Esophagus muscularis mucosa (tissue), 4 donors: Measurements from ENCODE around the gene SLBP.

Source experiments
- EP300 ChIP-seq: sonication (generic); formaldehyde crosslinking; IDR thresholded peaks from one replicate; pipeline ENCODE4 v1.6.1; 2017; ENCODE audit warnings: antibody characterized with exemption
- POLR2A ChIP-seq: fragments of 450-650 bp; IDR thresholded peaks from one replicate; pipeline ENCODE4 v1.6.1; 2017; ENCODE audit warnings: antibody characterized with exemption, moderate library complexity, mild to moderate bottlenecking, low read depth
- POLR2AphosphoS5 ChIP-seq, 2 donors: sonication (generic); formaldehyde crosslinking; IDR thresholded peaks; one replicate each; pipeline ENCODE4 v1.6.1; 2017; ENCODE audit warnings: antibody characterized with exemption in 2 of 2
- TF ChIP-seq, protein P1 (sequence below), 3 experiments: fragments of 200-600 bp in 2 of 3; fragments of 450-650 bp in 1 of 3; sonication (generic) in 2 of 3; IDR thresholded peaks; one replicate each; pipeline ENCODE4 v1.5.1; 2017 to 2019; ENCODE audit warnings: antibody characterized with exemption in 3 of 3, mild to moderate bottlenecking in 2 of 3, moderate library complexity in 1 of 3

DNA sequence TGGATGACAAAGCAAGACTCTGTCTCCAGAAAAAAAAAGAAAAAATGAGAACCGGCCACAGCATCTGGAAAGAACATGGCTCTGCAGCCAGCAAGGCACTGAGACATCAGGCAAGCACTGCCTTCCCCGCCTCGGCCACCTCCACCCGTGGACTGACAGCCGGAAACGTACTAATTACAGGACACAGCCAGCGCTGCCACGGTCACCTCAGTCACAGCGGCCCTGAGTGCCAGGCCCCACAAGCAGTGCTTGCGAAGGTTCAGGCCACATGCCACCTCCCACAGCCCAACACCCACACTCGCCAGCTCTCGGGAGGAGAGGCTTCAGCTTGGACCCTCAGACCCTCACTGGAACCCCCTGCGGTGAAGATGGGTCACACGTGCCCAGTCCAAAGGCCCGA, 44.8 kb downstream of the SLBP start:
- TF ChIP-seq, protein P1, sequence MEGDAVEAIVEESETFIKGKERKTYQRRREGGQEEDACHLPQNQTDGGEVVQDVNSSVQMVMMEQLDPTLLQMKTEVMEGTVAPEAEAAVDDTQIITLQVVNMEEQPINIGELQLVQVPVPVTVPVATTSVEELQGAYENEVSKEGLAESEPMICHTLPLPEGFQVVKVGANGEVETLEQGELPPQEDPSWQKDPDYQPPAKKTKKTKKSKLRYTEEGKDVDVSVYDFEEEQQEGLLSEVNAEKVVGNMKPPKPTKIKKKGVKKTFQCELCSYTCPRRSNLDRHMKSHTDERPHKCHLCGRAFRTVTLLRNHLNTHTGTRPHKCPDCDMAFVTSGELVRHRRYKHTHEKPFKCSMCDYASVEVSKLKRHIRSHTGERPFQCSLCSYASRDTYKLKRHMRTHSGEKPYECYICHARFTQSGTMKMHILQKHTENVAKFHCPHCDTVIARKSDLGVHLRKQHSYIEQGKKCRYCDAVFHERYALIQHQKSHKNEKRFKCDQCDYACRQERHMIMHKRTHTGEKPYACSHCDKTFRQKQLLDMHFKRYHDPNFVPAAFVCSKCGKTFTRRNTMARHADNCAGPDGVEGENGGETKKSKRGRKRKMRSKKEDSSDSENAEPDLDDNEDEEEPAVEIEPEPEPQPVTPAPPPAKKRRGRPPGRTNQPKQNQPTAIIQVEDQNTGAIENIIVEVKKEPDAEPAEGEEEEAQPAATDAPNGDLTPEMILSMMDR (IDR thresholded peaks at IDR 0.05): no peak
- TF ChIP-seq POLR2A (no peak), POLR2AphosphoS5 (IDR thresholded peaks at IDR 0.05) (no peak), EP300 (no peak)
